IMR-90 (cell line): ENCODE measurements around the gene RFX4. TPM values are rescaled to one million over a fixed set of nuclear protein-coding genes. Genes with fewer than 3 reads are reported as not detected.
A peak's percentile ranks its signal among the peaks of the same experiment; 100 is the strongest.

Experiments
- ATAC-seq: fragments of 200-7000 bp; cut with Tn5 transposase; 2 replicates; pipeline ENCODE4 v1.9.1; 2020; ENCODE audit warnings: low read depth, mild to moderate bottlenecking, moderate library complexity
- BruUV-seq: library from RNA; stranded (reverse); fragments of 400-500 nt; replicated peaks from 2 replicates; lab custom pipeline; 2021; lab: Mats Ljungman, UMichigan
- CTCF ChIA-PET: fragments of 300-600 bp; formaldehyde crosslinking; extraction: SDS; loops from one replicate; lab custom pipeline; 2021; ENCODE audit warnings: antibody characterized with exemption; lab: Yijun Ruan, JAX
- POLR2A ChIA-PET: fragments of 300-600 bp; sonication (Branson Sonifier 250); formaldehyde crosslinking; loops from one replicate; lab custom pipeline; 2022; ENCODE audit warnings: antibody characterized with exemption; ENCODE audit not compliant: unreplicated experiment; lab: Charles Lee
- DNase-seq: peaks from one replicate; pipeline ENCODE4 v3.0.0; 2013
- H2AFZ ChIP-seq: replicated peaks from 2 replicates; pipeline ENCODE3; 2013; ENCODE audit warnings: low read length, mild to moderate bottlenecking; ENCODE audit not compliant: poor library complexity
- H2AK5ac ChIP-seq: 2 replicates; pipeline ENCODE4 v1.6.1; 2013; ENCODE audit warnings: low read depth, low read length, inconsistent platforms
- H2AK9ac ChIP-seq: replicated peaks from 2 replicates; pipeline ENCODE3; 2013; ENCODE audit warnings: mild to moderate bottlenecking, low read depth, low read length, moderate library complexity; ENCODE audit not compliant: poor library complexity
- H2BK120ac ChIP-seq: 2 replicates; pipeline ENCODE4 v1.6.1; 2013; ENCODE audit warnings: low read depth, low read length, inconsistent platforms
- H2BK15ac ChIP-seq: 3 replicates; pipeline ENCODE4 v1.6.1; 2013; ENCODE audit warnings: low read depth, low read length, inconsistent platforms
- H2BK20ac ChIP-seq: 2 replicates; pipeline ENCODE4 v1.6.1; 2013; ENCODE audit warnings: low read depth, mild to moderate bottlenecking, inconsistent platforms, low read length, moderate library complexity
- H2BK5ac ChIP-seq: 2 replicates; pipeline ENCODE4 v1.6.1; 2013; ENCODE audit warnings: mild to moderate bottlenecking, low read depth, low read length, inconsistent platforms; ENCODE audit not compliant: poor library complexity, severe bottlenecking
- H3K14ac ChIP-seq: replicated peaks from 2 replicates; pipeline ENCODE4 v1.6.1; 2013; ENCODE audit warnings: low read depth, low read length, inconsistent platforms
- H3K18ac ChIP-seq: 2 replicates; pipeline ENCODE4 v1.6.1; 2013; ENCODE audit warnings: low read depth, low read length, control low read depth
- H3K23ac ChIP-seq: 2 replicates; pipeline ENCODE4 v1.6.1; 2013; ENCODE audit warnings: low read depth, low read length, inconsistent platforms
- H3K27ac ChIP-seq: 2 replicates; pipeline ENCODE4 v1.5.1; 2013; ENCODE audit warnings: mild to moderate bottlenecking, control low read depth, low read length; ENCODE audit not compliant: insufficient read depth
- H3K27me3 ChIP-seq: 2 replicates; pipeline ENCODE4 v1.6.1; 2013; ENCODE audit warnings: low read length; ENCODE audit not compliant: control insufficient read depth, insufficient read depth
- H3K36me3 ChIP-seq: 2 replicates; pipeline ENCODE4 v1.6.1; 2013; ENCODE audit warnings: low read length, mixed read lengths; ENCODE audit not compliant: control insufficient read depth, insufficient read depth
- H3K4ac ChIP-seq: 2 replicates; pipeline ENCODE4 v1.6.1; 2013; ENCODE audit warnings: low read depth, low read length, inconsistent platforms
- H3K4me1 ChIP-seq: 2 replicates; pipeline ENCODE4 v1.6.1; 2013; ENCODE audit warnings: low read length, mixed read lengths; ENCODE audit not compliant: control insufficient read depth, insufficient read depth
- H3K4me2 ChIP-seq: 2 replicates; pipeline ENCODE4 v1.6.1; 2013; ENCODE audit warnings: low read depth, mild to moderate bottlenecking, control low read depth, low read length, moderate library complexity
- H3K4me3 ChIP-seq: 2 replicates; pipeline ENCODE4 v1.5.1; 2013; ENCODE audit warnings: low read depth, mild to moderate bottlenecking, control low read depth, low read length, moderate library complexity; ENCODE audit not compliant: insufficient read depth
- H3K56ac ChIP-seq: 2 replicates; pipeline ENCODE4 v1.6.1; 2013; ENCODE audit warnings: low read length, inconsistent platforms; ENCODE audit not compliant: insufficient read depth; ENCODE audit errors: extremely low read depth
- H3K79me1 ChIP-seq, 2 experiments: 2 replicates each; pipeline ENCODE4 v1.6.1; 2013; ENCODE audit warnings: low read length in 2 of 2, inconsistent platforms in 1 of 2, low read depth in 1 of 2
- H3K9ac ChIP-seq: 2 replicates; pipeline ENCODE4 v1.6.1; 2013; ENCODE audit warnings: low read depth, low read length, control low read depth
- H3K9me1 ChIP-seq: 2 replicates; pipeline ENCODE4 v1.6.1; 2013; ENCODE audit warnings: low read length, inconsistent platforms; ENCODE audit not compliant: insufficient read depth
- H3K9me3 ChIP-seq: 2 replicates; pipeline ENCODE4 v1.6.1; 2013; ENCODE audit warnings: low read length; ENCODE audit not compliant: control insufficient read depth, insufficient read depth
- H4K20me1 ChIP-seq: 2 replicates; pipeline ENCODE4 v1.6.1; 2013; ENCODE audit warnings: low read length, inconsistent platforms; ENCODE audit not compliant: insufficient read depth
- H4K5ac ChIP-seq: 2 replicates; pipeline ENCODE4 v1.6.1; 2013; ENCODE audit warnings: mild to moderate bottlenecking, low read depth, low read length, control low read depth
- H4K8ac ChIP-seq, 2 experiments: 2 replicates each; pipeline ENCODE4 v1.6.1; 2013; ENCODE audit warnings: low read depth in 2 of 2, low read length in 2 of 2, control low read depth in 1 of 2, inconsistent platforms in 1 of 2
- H4K91ac ChIP-seq: 2 replicates; pipeline ENCODE4 v1.6.1; 2013; ENCODE audit warnings: low read depth, low read length, inconsistent platforms; ENCODE audit not compliant: insufficient read depth
- BHLHE40 ChIP-seq: fragments of 150-350 bp; IDR thresholded peaks from 2 replicates; pipeline ENCODE4 v1.6.1; 2016; ENCODE audit warnings: mild to moderate bottlenecking, low read depth, low read length
- CHD1 ChIP-seq: IDR thresholded peaks from 2 replicates; pipeline ENCODE4 v1.6.1; 2012; ENCODE audit warnings: low read depth, low read length, improper control_type of control experiment
- FOS ChIP-seq: fragments of 150-350 bp; IDR thresholded peaks from 2 replicates; pipeline ENCODE4 v1.6.1; 2016; ENCODE audit warnings: low read depth, low read length
- MAFK ChIP-seq: IDR thresholded peaks from 2 replicates; pipeline ENCODE4 v1.6.1; 2012; ENCODE audit warnings: low read depth, low read length, improper control_type of control experiment
- MAZ ChIP-seq: IDR thresholded peaks from 2 replicates; pipeline ENCODE4 v1.6.1; 2012; ENCODE audit warnings: low read depth, mild to moderate bottlenecking, low read length, improper control_type of control experiment, moderate library complexity, borderline replicate concordance
- MXI1 ChIP-seq: IDR thresholded peaks from 2 replicates; pipeline ENCODE4 v1.6.1; 2012; ENCODE audit warnings: low read depth, mild to moderate bottlenecking, low read length, moderate library complexity, borderline replicate concordance
- NFE2L2 ChIP-seq: fragments of 150-350 bp; IDR thresholded peaks from 2 replicates; pipeline ENCODE4 v1.6.1; 2016; ENCODE audit warnings: low read depth, mild to moderate bottlenecking, low read length
- POLR2A ChIP-seq: IDR thresholded peaks from 2 replicates; pipeline ENCODE4 v1.6.1; 2012; ENCODE audit warnings: mild to moderate bottlenecking, low read depth, low read length
- WGBS, 2 experiments: methylation state at CpG; one replicate each; pipeline versions ENCODE4 v1.1.5 to v1.1.7; 2013; ENCODE audit warnings: missing lambda C conversion rate in 2 of 2; ENCODE audit not compliant: insufficient read length in 1 of 2; ENCODE audit errors: extremely low coverage in 2 of 2; 5-methylcytosine and 5-hydroxymethylcytosine counted together
- dilution Hi-C: fragments of 300-500 bp; cut with HindIII; formaldehyde crosslinking; loops from one replicate; pipeline ENCODE4 v1.14.3; 2018; ENCODE audit warnings: low sequenced_read_pairs; ENCODE audit not compliant: unreplicated experiment
- in situ Hi-C: fragments of 300-500 bp; cut with MboI; formaldehyde crosslinking; loops from 3 replicates; pipeline ENCODE4 v1.14.3; 2019; ENCODE audit warnings: low sequenced_read_pairs, inconsistent platforms, mixed read lengths
- intact Hi-C: fragments of 100-400 bp; cut with micrococcal nuclease; formaldehyde crosslinking; loops from 2 replicates; pipeline ENCODE4 v1.10.0; 2022
- polyA plus RNA-seq, 3 experiments: library from polyadenylated mRNA; depleted of rRNA; stranded (reverse); fragments of >200 nt; gene quantifications; 2 replicates each; pipeline ENCODE4 v1.2.3, GENCODE V29; 2012; ENCODE audit warnings: low replicate concordance in 1 of 3
- total RNA-seq: library from RNA; depleted of rRNA; stranded (reverse); fragments of >200 nt; gene quantifications from 2 replicates; pipeline ENCODE4 v1.2.3, GENCODE V29; 2012
- TF ChIP-seq, protein P1 (sequence below): fragments of 150-350 bp; IDR thresholded peaks from 2 replicates; pipeline ENCODE4 v1.6.1; 2016; ENCODE audit warnings: low read depth, mild to moderate bottlenecking, low read length, moderate library complexity, borderline replicate concordance

RFX4 gene
- total and polyA plus RNA-seq, 2 of the 4 experiments (the other 2 are of a cell fraction), result not detected

DNA sequence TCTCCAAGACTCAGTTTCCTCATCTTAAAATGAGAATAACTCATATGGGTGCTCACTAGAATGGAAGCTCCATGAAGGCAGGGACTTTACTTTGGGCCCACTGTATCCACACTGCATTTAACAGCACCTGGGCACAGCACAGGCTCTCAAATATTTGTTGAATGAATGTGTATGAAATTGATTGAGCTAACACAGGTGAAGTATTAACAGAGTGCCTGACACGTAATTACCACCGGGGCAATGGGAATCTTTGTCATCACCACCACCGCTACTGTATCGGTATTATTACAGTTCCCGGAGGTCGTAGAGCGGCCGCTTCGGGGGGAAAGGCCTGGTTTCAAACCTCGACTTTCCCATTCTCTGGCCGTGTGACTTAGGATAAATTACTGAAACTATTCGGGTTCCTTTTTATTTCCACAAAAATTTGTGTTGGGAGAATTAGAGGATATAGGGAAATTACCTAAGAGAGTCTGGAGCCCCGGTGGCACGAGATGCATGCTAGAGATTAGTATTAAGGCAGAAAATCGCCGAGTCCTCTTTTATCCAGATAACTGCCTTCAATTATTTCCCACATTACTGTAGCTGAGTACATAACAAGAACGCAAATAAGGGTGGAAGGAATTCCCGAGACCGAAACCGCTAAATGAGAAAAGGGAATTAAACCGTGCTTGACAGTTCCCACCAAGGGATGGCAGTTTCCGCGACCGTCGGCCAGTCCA is 190.6 kb downstream of the RFX4 start:
- Histone ChIP-seq H3K79me1 (peaks cover 20 to 31% of the 10 kb centered on the region in 2 experiments), H2AK9ac (peak overlapping the region; percentile 90), H3K9me1 (no peaks in the 10 kb centered on the region), H2BK120ac (peak overlapping the region; percentile 79), H3K9ac (peak overlapping the region; percentile 99), H3K23ac (peak overlapping the region; percentile 96), H3K27me3 (peaks cover 3% of the 10 kb centered on the region; the same call in 1 of the 2 replicates), H4K5ac (peak overlapping the region; percentile 98), H3K14ac (peak overlapping the region; percentile 96), H3K56ac (peak overlapping the region; percentile 88), H2BK20ac (0 out of 2 replicates have a peak overlapping the region, but pooled peaks have one; percentile 4), H2AK5ac (0 out of 2 replicates have a peak overlapping the region, but pooled peaks have one; percentile 61), H3K36me3 (no peaks in the 10 kb centered on the region), H4K8ac (peak overlapping the region; percentile 95 to 98), H3K4me1 (no peaks in the 10 kb centered on the region; the same call in 1 of the 2 replicates), H3K9me3 (no peaks in the 10 kb centered on the region), H2BK5ac (peak overlapping the region; percentile 90), H3K4me2 (peak overlapping the region; percentile 81), H4K91ac (peak overlapping the region; percentile 95), H4K20me1 (no peaks in the 10 kb centered on the region), H3K27ac (peak overlapping the region; percentile 98), H2AFZ (peak overlapping the region; percentile 99), H3K4me3 (peak overlapping the region; percentile 76), H2BK15ac (peak overlapping the region; percentile 33; the same call in 1 of the 3 replicates), H3K4ac (peak overlapping the region; percentile 95), H3K18ac (peak overlapping the region; percentile 98)
- intact Hi-C loops (loop anchor here (1.0 to 10.0 kb wide), 3 partner anchors 141 to 419 kb away; partner anchors contain the start of genes POLR3B and TMEM263), in situ Hi-C loops (no loop called here), dilution Hi-C loops (no loop called here)
- POLR2A ChIA-PET, result no interaction called here
- DNase-seq, result no peak
- ATAC-seq, result peak; percentile 1
- TF ChIP-seq, protein P1, sequence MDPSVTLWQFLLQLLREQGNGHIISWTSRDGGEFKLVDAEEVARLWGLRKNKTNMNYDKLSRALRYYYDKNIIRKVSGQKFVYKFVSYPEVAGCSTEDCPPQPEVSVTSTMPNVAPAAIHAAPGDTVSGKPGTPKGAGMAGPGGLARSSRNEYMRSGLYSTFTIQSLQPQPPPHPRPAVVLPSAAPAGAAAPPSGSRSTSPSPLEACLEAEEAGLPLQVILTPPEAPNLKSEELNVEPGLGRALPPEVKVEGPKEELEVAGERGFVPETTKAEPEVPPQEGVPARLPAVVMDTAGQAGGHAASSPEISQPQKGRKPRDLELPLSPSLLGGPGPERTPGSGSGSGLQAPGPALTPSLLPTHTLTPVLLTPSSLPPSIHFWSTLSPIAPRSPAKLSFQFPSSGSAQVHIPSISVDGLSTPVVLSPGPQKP, result no peak
- no peak for TF ChIP-seq MAFK
- no peak for TF ChIP-seq CHD1
- TF ChIP-seq MXI1, result no peak
- TF ChIP-seq BHLHE40, result no peak
- TF ChIP-seq NFE2L2, result no peak
- TF ChIP-seq FOS, result no peak
- no peak for TF ChIP-seq POLR2A
- no peak for TF ChIP-seq MAZ
- CTCF ChIA-PET, result interaction anchor here (0.9 kb wide), 1 partner anchor 17 kb away, joined by 3 read pairs; no protein-coding TSS in a partner anchor
- BruUV-seq, result TSS peak; percentile 86
- WGBS, 2 experiments, result 44% methylated on average over 15 of the region's 25 CpGs; no CpG with 5 or more reads in 1 of the 2 experiments
